CD8-positive, alpha-beta memory T cell (primary cell): Measurements from ENCODE around the gene CCNG1. TPM values are rescaled to one million over a fixed set of nuclear protein-coding genes. Genes with fewer than 3 reads are reported as not detected.
A peak's percentile ranks its signal among the peaks of the same experiment; 100 is the strongest.

Source experiments
- CTCF ChIA-PET: fragments of 350-600 bp; sonication (Branson Sonifier 250); formaldehyde crosslinking; loops from one replicate; lab custom pipeline; 2021; ENCODE audit warnings: antibody characterized with exemption; lab: Charles Lee
- POLR2A ChIA-PET: fragments of 350-600 bp; sonication (Branson Sonifier 250); formaldehyde crosslinking; loops from one replicate; lab custom pipeline; 2021; ENCODE audit warnings: antibody characterized with exemption; lab: Charles Lee
- DNase-seq, 5 donors: peaks; one replicate each; pipeline versions ENCODE4 v3.0.0 to v3.0.0-alpha.2; 2020 to 2022; ENCODE audit warnings: mixed read lengths in 1 of 5
- H3K27ac ChIP-seq: one replicate; pipeline ENCODE4 v1.7.0; 2013; ENCODE audit warnings: low read depth, mild to moderate bottlenecking, low read length, moderate library complexity
- H3K27me3 ChIP-seq: 2 replicates; pipeline ENCODE4 v1.7.0; 2013; ENCODE audit warnings: low read length, mild to moderate bottlenecking; ENCODE audit not compliant: insufficient read depth, poor library complexity, severe bottlenecking
- H3K36me3 ChIP-seq: 2 replicates; pipeline ENCODE4 v1.7.0; 2013; ENCODE audit warnings: mild to moderate bottlenecking, low read length, moderate library complexity; ENCODE audit not compliant: insufficient read depth
- H3K4me1 ChIP-seq: 2 replicates; pipeline ENCODE4 v1.7.0; 2013; ENCODE audit warnings: mild to moderate bottlenecking, low read length, moderate library complexity; ENCODE audit not compliant: insufficient read depth
- H3K4me3 ChIP-seq: 2 replicates; pipeline ENCODE4 v1.7.0; 2013; ENCODE audit warnings: mild to moderate bottlenecking, low read length
- H3K9me3 ChIP-seq: 2 replicates; pipeline ENCODE4 v1.7.0; 2013; ENCODE audit warnings: mild to moderate bottlenecking, low read length
- H3K27ac Mint-ChIP-seq, 8 donors: one replicate each; pipeline ENCODE4 v1.8.0; 2020 to 2021; ENCODE audit warnings: mixed read lengths in 8 of 8, mild to moderate bottlenecking in 6 of 8, inconsistent platforms in 3 of 8, moderate library complexity in 3 of 8
- H3K27me3 Mint-ChIP-seq, 2 donors: one replicate each; pipeline ENCODE4 v1.8.0; 2020 to 2021; ENCODE audit warnings: mixed read lengths in 2 of 2, mild to moderate bottlenecking in 1 of 2, moderate library complexity in 1 of 2
- H3K36me3 Mint-ChIP-seq, 3 donors: one replicate each; pipeline ENCODE4 v1.8.0; 2020 to 2021; ENCODE audit warnings: mixed read lengths in 3 of 3, inconsistent platforms in 1 of 3, mild to moderate bottlenecking in 1 of 3
- H3K4me1 Mint-ChIP-seq, 3 donors: one replicate each; pipeline ENCODE4 v1.8.0; 2020 to 2021; ENCODE audit warnings: mixed read lengths in 3 of 3, inconsistent platforms in 1 of 3, mild to moderate bottlenecking in 1 of 3
- H3K4me3 Mint-ChIP-seq, 7 donors: one replicate each; pipeline ENCODE4 v1.8.0; 2020 to 2021; ENCODE audit warnings: mixed read lengths in 7 of 7, mild to moderate bottlenecking in 6 of 7, moderate library complexity in 4 of 7, inconsistent platforms in 2 of 7
- H3K9me3 Mint-ChIP-seq, 5 donors: one replicate each; pipeline ENCODE4 v1.8.0; 2020 to 2022; ENCODE audit warnings: mixed read lengths in 5 of 5, mild to moderate bottlenecking in 3 of 5, moderate library complexity in 2 of 5, inconsistent platforms in 1 of 5
- polyA plus RNA-seq: library from polyadenylated mRNA; unstranded; fragments of 300-500 nt; fragmentation: Illumina TruSeq; gene quantifications from one replicate; pipeline ENCODE4 v1.2.3, GENCODE V29; 2021
- total RNA-seq, 2 experiments: library from RNA; stranded (reverse); gene quantifications; one replicate each; pipeline ENCODE4 v1.2.3, GENCODE V29; 2021

Gene CCNG1
- total and polyA plus RNA-seq, 3 experiments from 2014 or later: 77.8 to 104 (median 90.9) TPM

DNA sequence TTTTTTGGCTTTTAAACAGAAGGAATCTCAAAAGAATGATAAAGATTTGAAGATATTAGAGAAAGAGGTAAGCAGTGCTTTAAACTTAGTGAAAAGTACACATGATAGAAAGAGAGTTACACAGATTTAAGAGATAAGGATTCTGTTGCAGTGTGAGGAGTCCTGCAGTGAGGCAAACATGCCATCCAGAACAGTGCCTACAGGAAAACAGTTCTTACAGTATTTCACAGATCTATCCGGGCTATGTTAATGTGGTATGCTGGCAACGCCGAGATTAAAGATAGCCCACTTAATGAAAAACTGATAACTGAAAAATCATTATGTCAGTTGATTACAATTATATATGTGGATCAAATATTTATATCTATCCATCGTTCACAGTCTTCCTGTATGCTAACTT, 30.3 kb downstream of the CCNG1 start:
- H3K4me1 Mint-ChIP-seq: peaks cover 7 to 22% (median 22%) of the 10 kb centered on the region in 3 donors
- no peaks in the 10 kb centered on the region for H3K36me3 ChIP-seq
- POLR2A ChIA-PET: no interaction called here
- no peak overlapping the region for H3K27ac ChIP-seq
- no peaks in the 10 kb centered on the region for H3K27me3 ChIP-seq
- H3K36me3 Mint-ChIP-seq: no peaks in the 10 kb centered on the region
- no peak overlapping the region for H3K4me3 ChIP-seq
- peak overlapping the region in 1 of 7 donors; percentile 23 for H3K4me3 Mint-ChIP-seq
- peak overlapping the region in 3 of 8 donors; percentile 29 to 64 (median 41) for H3K27ac Mint-ChIP-seq
- H3K27me3 Mint-ChIP-seq: no peaks in the 10 kb centered on the region
- DNase-seq: no peak
- CTCF ChIA-PET: interaction anchor here (1.1 kb wide), 1 partner anchor 8 kb away, joined by 3 read pairs; the partner anchor contains the start of genes HMMR and NUDCD2
- no peaks in the 10 kb centered on the region for H3K9me3 Mint-ChIP-seq
- no peaks in the 10 kb centered on the region for H3K4me1 ChIP-seq
- H3K9me3 ChIP-seq: no peaks in the 10 kb centered on the region

DNA sequence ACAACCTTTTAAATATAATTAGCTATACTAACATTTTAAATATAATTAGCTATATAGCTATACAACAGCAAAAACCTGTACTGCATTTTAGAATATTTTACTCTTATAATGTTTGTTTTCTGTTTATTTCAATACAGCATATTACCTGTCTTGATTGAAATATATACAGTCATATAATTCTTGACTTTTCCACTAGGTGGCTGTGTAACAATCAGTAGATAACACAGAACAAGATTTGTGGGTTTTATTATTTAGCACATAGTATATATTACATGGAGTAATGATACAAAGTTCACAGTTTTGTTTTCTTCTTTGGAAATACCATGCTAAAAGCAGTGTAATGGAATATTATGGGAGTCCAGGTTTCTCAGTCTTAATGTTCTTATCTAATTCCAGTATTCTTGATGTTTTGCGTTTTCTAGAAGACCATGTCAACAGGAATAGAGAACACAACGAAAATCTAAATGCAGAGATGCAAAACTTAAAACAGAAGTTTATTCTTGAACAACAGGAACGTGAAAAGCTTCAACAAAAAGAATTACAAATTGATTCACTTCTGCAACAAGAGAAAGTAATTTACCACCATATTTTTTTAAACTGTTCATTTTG, 36.3 kb downstream of the CCNG1 start:
- no peaks in the 10 kb centered on the region for H3K27me3 ChIP-seq
- Mint-ChIP-seq H3K27ac (no peak overlapping the region), H3K9me3 (no peaks in the 10 kb centered on the region), H3K4me1 (peaks cover 1 to 13% (median 12%) of the 10 kb centered on the region in 3 donors), H3K27me3 (no peaks in the 10 kb centered on the region), H3K36me3 (no peaks in the 10 kb centered on the region), H3K4me3 (no peak overlapping the region)
- DNase-seq: peak in 1 of 5 donors; percentile 31
- no peaks in the 10 kb centered on the region for H3K4me1 ChIP-seq
- no peaks in the 10 kb centered on the region for H3K36me3 ChIP-seq
- ChIA-PET POLR2A (no interaction called here), CTCF (interaction anchor here (0.9 to 2.6 kb wide), 5 partner anchors 8 to 29 kb away, joined by 3 to 11 read pairs (median 4); partner anchors contain the start of genes HMMR and NUDCD2)
- no peaks in the 10 kb centered on the region for H3K9me3 ChIP-seq
- no peak overlapping the region for H3K4me3 ChIP-seq
- H3K27ac ChIP-seq: no peak overlapping the region

DNA sequence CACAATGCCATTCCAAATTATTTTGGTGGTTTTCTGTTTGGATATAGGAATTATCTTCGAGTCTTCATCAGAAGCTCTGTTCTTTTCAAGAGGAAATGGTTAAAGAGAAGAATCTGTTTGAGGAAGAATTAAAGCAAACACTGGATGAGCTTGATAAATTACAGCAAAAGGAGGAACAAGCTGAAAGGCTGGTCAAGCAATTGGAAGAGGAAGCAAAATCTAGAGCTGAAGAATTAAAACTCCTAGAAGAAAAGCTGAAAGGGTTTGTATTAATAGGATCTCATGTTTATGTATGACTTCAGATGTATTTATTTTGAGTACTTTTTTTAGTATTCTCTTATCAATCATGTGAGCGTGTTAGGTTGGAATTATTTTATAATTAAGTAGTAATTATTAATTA, 38.0 kb downstream of the CCNG1 start:
- CTCF ChIA-PET: interaction anchor here (1.3 to 1.4 kb wide), 2 partner anchors 14 to 15 kb away, joined by 3 to 4 read pairs; partner anchors contain the start of genes HMMR and NUDCD2

DNA sequence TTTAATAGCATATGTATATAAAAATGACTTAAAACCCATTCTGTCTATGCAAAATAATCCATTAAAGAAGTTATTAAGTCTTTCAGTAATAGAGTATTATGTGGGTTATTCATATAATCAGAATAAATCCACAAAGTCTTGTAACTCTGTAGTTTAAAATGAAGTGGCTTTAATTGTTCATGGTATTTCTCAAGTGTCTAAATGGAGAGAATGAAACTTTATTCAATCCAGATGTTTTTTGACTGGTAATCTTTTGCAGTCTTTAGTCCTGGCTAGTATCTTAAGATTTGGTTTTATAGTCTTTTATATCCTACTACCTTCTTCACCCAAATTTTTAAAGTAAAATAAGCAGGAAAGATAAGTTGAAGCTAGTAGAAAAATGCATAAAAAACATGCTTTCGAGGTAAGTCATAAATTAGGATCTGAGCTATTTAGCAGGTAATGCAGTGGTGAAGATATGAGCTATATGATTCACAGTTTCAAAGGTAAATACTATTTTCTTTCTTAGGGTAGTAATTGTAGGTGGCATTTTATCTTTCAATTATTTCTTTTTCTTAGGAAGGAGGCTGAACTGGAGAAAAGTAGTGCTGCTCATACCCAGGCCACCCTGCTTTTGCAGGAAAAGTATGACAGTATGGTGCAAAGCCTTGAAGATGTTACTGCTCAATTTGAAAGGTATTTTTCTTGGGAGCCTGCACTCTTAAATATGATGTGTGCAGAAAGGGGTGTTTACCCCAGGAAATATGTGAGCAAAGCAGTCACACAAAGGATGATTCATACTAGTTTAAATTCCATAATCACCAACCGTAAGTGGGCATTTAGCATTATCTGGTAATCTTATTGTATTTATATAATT, 41.0 kb downstream of the CCNG1 start:
- H3K36me3 ChIP-seq: no peaks in the 10 kb centered on the region

More for the DNA sequence above, 38.0 kb downstream of the CCNG1 start:
- peaks cover 1 to 21% (median 17%) of the 10 kb centered on the region in 3 donors for H3K4me1 Mint-ChIP-seq
- Histone ChIP-seq H3K27ac (no peak overlapping the region), H3K36me3 (no peaks in the 10 kb centered on the region), H3K4me3 (no peak overlapping the region), H3K9me3 (no peaks in the 10 kb centered on the region), H3K27me3 (no peaks in the 10 kb centered on the region), H3K4me1 (no peaks in the 10 kb centered on the region)
- H3K4me3 Mint-ChIP-seq: no peak overlapping the region
- H3K9me3 Mint-ChIP-seq: no peaks in the 10 kb centered on the region
- POLR2A ChIA-PET: no interaction called here
- DNase-seq: no peak
- H3K36me3 Mint-ChIP-seq: no peaks in the 10 kb centered on the region
- no peak overlapping the region for H3K27ac Mint-ChIP-seq
- H3K27me3 Mint-ChIP-seq: no peaks in the 10 kb centered on the region

DNA sequence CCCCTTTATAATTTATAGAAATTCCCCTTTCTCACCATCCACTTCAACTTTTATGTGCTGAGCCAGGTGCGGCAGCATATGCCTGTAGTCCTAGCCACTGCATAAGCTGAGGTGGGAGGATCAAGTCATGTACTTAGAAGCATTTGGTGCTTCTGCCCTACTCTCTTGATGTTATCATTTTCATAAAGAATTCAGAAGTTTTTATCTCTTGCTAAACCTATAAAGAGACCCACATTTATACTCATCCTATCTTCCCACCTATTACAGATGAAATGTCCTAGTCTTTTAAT, 41.5 kb downstream of the CCNG1 start:
- POLR2A ChIA-PET: no interaction called here
- no peak for DNase-seq
- Histone ChIP-seq H3K9me3 (no peaks in the 10 kb centered on the region), H3K4me1 (no peaks in the 10 kb centered on the region), H3K36me3 (no peaks in the 10 kb centered on the region), H3K27ac (no peak overlapping the region), H3K27me3 (no peaks in the 10 kb centered on the region), H3K4me3 (no peak overlapping the region)
- Mint-ChIP-seq H3K27ac (peak overlapping the region in 2 of 8 donors; percentile 17 to 47), H3K36me3 (no peaks in the 10 kb centered on the region), H3K27me3 (no peaks in the 10 kb centered on the region), H3K9me3 (no peaks in the 10 kb centered on the region), H3K4me1 (peaks cover 1 to 21% (median 10%) of the 10 kb centered on the region in 3 donors), H3K4me3 (no peak overlapping the region)
- CTCF ChIA-PET: interaction anchor here (1.0 to 1.3 kb wide), 2 partner anchors 10 kb away, joined by 3 read pairs; no protein-coding TSS in a partner anchor

More for the DNA sequence above, 41.0 kb downstream of the CCNG1 start:
- H3K27me3 ChIP-seq: no peaks in the 10 kb centered on the region
- Mint-ChIP-seq H3K4me1 (peaks cover 1 to 21% (median 12%) of the 10 kb centered on the region in 3 donors), H3K27ac (peak overlapping the region in 1 of 8 donors; percentile 54), H3K36me3 (no peaks in the 10 kb centered on the region), H3K9me3 (no peaks in the 10 kb centered on the region), H3K4me3 (no peak overlapping the region), H3K27me3 (no peaks in the 10 kb centered on the region)
- no peaks in the 10 kb centered on the region for H3K9me3 ChIP-seq
- no peak overlapping the region for H3K4me3 ChIP-seq
- ChIA-PET CTCF (interaction anchor here (1.0 kb wide), 2 partner anchors 10 to 27 kb away, joined by 3 read pairs; partner anchors contain the start of gene MAT2B), POLR2A (no interaction called here)
- no peaks in the 10 kb centered on the region for H3K4me1 ChIP-seq
- no peak overlapping the region for H3K27ac ChIP-seq
- DNase-seq: no peak

DNA sequence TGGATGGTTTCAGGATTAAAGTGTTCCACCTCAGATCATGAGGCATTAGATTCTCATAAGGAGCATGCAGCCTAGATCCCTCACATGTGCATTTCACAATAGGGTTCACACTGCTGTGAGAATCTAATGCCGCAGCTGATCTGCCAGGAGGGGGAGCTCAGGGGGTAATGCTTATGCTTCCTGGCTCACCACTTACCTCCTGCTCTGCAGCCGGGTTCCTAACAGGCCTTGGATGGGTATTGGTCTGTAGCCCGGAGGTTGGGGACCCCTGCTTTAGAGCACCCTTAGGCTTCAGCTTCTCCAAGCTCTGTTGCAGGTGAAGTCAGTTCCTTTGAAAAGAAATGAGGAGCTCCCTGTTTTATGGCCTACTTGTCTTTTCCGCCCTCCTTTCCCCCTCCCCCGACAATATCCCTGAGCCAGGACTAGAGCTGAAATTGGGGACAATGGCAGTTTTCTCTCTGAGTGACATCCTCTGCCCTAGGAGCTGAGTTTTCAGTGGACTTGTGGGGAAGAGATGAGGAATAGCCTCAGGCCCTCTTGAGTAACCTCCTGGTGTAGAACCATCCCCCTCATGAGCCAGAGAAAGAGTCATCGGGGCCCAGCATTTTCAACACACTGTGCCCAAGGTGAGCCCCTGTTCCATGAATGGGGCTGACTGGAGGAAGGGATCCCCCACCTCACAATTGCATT, 51.8 kb downstream of the CCNG1 start:
- POLR2A ChIA-PET: no interaction called here
- Histone ChIP-seq H3K27ac (no peak overlapping the region), H3K36me3 (no peaks in the 10 kb centered on the region), H3K27me3 (no peaks in the 10 kb centered on the region), H3K4me3 (no peak overlapping the region), H3K9me3 (no peaks in the 10 kb centered on the region), H3K4me1 (no peaks in the 10 kb centered on the region)
- H3K4me3 Mint-ChIP-seq: no peak overlapping the region
- CTCF ChIA-PET: interaction anchor here (0.9 to 2.7 kb wide), 6 partner anchors 10 to 29 kb away, joined by 3 to 6 read pairs (median 4); partner anchors contain the start of genes HMMR, MAT2B and NUDCD2
- H3K27ac Mint-ChIP-seq: peak overlapping the region in 1 of 8 donors; percentile 45
- H3K27me3 Mint-ChIP-seq: peaks cover 0 to 1% of the 10 kb centered on the region in 2 donors
- no peak for DNase-seq
- H3K36me3 Mint-ChIP-seq: peaks cover 0 to 2% (median 0%) of the 10 kb centered on the region in 3 donors
- H3K4me1 Mint-ChIP-seq: peaks cover 0 to 4% (median 3%) of the 10 kb centered on the region in 3 donors
- H3K9me3 Mint-ChIP-seq: no peaks in the 10 kb centered on the region

DNA sequence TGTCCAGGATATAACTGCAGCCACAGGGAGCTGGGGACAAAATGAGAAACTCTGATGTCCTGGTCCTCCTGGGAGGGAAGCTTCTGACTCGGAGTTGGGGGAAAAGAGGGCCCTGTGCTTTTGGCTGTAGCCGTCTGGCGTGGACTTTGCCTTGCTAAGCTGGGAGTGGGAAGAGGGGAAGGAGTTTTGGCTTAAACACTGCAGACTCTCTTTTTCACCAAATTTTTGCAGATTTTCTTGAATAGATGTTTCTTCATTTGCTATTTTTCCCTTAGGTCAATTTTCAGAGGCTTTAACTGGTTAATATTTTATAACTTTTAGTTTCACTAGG, 52.3 kb downstream of the CCNG1 start:
- no peaks in the 10 kb centered on the region for H3K9me3 Mint-ChIP-seq
- Histone ChIP-seq H3K4me3 (no peak overlapping the region), H3K4me1 (no peaks in the 10 kb centered on the region), H3K9me3 (no peaks in the 10 kb centered on the region), H3K27ac (no peak overlapping the region), H3K27me3 (no peaks in the 10 kb centered on the region), H3K36me3 (no peaks in the 10 kb centered on the region)
- ChIA-PET CTCF (interaction anchor here (1.2 to 2.7 kb wide), 3 partner anchors 10 to 29 kb away, joined by 3 to 6 read pairs (median 4); partner anchors contain the start of genes HMMR, MAT2B and NUDCD2), POLR2A (interaction anchor here (0.6 kb wide), 1 partner anchor 10 kb away, joined by 5 read pairs; no protein-coding TSS in a partner anchor)
- peaks cover 0 to 2% (median under 1%) of the 10 kb centered on the region in 3 donors for H3K4me1 Mint-ChIP-seq
- H3K27me3 Mint-ChIP-seq: peaks cover 0 to 1% of the 10 kb centered on the region in 2 donors
- no peak overlapping the region for H3K4me3 Mint-ChIP-seq
- no peak overlapping the region for H3K27ac Mint-ChIP-seq
- peaks cover 0 to 2% (median 0%) of the 10 kb centered on the region in 3 donors for H3K36me3 Mint-ChIP-seq
- no peak for DNase-seq
